ENCODE results near the gene SLC52A1.
"Not testable (repeated sequence)": the region's sequence is repeated elsewhere in the genome, so short reads cannot be mapped to it uniquely, and the experiment has no call there.

Gene SLC52A1

DNA sequence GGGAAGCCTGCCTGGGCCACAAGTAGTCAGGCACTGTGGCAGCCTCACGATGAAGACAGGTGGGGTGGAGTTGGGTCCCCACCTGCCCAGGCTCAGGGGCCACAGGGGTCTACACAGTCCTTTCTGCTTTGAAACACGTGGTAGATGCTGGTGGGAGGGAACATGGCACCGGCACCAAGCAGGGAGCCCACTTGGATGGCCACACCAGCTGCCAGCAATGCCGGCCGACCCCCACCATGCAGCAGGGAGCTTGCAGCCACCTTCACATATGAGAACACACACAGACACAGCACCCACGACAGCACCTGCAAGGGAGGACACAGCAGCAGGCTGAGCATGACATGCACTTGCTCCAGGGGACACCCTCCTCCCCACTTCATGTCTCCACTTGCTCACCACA lies 2.4 kb downstream of the SLC52A1 start:
- DNase-seq (ENCODE audit: insufficient read length, low spot score): no peak

DNA sequence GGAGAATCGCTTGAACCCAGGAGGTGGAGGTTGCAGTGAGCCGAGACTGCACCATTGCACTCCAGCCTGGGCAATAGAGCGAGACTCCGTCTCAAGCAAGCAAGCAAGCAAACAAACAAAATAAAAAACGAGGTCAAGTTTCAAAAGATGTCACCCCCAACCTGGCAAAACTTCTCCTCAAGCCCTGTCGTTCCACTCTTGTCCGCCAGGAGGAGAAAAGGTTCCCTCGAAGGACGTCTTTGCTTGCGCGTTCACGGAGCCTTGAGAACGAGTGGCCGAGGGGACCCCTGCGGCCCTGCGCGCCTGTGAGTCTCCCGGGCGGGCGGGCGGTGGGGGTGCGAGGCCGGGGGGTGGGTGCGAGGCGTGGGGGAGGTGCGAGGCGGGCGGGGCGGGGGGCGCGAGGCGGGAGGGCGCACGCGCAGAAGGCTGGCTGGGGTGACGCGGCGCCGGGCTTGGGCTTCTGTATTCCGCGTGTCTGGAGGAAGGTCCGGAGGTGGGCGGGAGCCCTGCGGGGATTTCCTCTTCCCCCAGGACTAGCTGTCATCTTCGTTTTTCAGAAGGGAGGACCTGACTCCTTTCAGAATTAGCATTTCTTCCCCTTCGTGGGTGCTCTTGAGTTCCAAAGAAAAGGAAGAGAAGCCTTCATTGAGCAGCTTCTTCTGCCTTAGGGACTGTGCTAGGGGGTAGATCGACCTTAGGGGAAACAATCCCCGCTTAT lies 3.7 kb downstream of the SLC52A1 start:
- DNase-seq (ENCODE audit: insufficient read length, low spot score): peak; percentile 88
- peak; percentile 98 for FAIRE-seq

More for the DNA sequence above, 2.4 kb downstream of the SLC52A1 start:
- no peak for FAIRE-seq

DNA sequence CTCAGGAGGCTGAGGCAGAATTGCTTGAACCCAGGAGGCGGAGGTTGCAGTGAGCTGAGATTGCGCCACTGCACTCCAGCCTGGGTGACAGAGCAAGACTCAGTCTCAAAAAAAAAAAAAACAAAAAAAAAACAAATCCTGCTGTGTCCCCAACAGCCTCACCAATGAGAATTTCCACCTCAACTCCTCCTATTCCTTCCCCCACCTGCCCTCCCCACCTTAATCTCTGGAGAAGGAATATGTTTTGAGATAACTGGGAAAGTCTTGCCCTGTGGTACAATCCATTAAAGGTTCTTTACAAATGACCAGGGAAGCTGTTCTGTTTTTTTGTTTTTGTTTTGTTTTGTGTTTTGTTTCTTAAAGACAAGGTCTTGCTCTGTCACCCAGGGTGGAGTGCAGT lies 5.1 kb downstream of the SLC52A1 start:
- peak; percentile 37 for FAIRE-seq

DNA sequence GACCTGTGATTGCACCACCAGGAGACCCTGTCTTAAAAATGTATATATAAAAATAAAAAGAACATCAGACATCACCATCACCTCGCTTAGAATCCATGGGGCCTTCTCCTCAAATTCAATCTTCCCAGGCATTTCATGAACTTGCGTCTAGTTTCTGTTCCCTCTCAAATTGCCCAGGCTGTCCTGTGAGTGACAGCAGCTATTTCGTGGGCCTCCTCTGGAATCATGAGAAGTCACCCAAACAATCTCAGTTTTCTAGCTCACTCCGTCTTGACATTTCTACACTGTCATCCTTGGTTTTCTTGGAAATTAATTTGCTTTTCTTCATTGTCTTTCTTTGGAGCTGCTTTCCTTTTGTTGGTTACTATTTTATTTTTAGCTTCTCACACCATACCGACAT lies 7.3 kb downstream of the SLC52A1 start:
- no peak for DNase-seq (ENCODE audit: insufficient read length, low spot score)
- no peak for FAIRE-seq

More for the DNA sequence above, 5.1 kb downstream of the SLC52A1 start:
- DNase-seq (ENCODE audit: insufficient read length, low spot score): not testable (repeated sequence)

DNA sequence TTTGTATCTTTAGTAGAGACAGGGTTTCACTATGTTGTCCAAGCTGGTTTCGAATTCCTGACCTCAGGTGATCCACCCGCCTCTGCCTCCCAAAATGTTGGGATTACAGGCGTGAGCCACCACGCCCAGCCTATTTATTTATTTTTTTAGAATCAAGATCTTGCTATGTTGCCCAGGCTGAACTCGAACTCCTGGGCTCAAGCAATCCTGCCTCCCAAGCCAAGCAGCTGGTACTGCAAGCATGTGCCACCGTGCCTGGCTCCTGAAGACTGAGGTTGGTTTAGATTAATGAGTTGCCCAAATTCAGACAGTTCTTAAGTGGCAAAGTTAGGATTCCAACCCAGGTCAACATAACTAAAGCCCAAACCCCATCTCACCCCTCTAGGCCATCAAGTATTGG lies 7.9 kb downstream of the SLC52A1 start:
- no peak for DNase-seq (ENCODE audit: insufficient read length, low spot score)
- no peak for FAIRE-seq

DNA sequence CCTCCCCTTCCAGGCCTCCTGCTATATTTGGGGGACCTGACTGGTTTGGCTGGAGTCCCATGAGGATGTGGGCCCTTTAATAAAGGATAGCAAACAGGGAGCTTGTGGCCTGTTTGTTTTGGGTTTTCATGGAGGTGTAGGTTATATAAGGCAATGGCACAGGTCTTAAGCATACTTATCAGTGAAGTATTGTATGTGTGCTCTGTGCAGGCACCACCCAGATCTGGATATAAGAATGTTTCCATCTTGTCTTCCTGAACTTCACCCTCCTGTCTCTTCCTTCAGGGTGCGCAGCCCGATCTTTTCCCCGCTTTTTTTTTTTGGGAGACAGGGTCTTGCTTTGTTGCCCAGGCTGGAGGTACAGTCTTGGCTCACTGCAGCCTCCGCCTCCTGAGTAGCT lies 10.6 kb downstream of the SLC52A1 start:
- FAIRE-seq (peak; percentile 26), DNase-seq (ENCODE audit: insufficient read length, low spot score) (no peak)

DNA sequence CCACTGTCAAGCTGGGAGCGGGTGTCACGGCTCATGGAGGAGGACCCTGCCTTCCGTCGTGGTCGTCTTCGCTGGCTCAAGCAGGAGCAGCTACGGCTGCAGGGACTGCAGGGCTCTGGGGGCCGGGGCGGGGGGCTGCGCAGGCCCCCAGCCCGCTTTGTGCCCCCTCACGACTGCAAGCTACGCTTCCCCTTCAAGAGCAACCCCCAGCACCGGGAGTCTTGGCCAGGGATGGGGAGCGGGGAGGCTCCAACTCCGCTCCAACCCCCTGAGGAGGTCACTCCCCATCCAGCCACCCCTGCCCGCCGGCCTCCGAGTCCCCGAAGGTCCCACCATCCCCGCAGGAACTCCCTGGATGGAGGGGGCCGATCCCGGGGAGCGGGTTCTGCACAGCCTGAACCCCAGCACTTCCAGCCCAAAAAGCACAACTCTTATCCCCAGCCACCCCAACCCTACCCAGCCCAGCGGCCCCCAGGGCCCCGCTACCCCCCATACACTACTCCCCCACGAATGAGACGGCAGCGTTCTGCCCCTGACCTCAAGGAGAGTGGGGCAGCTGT lies 11.6 kb downstream of the SLC52A1 start:
- DNase-seq (ENCODE audit: insufficient read length, low spot score): no peak
- no peak for FAIRE-seq

DNA sequence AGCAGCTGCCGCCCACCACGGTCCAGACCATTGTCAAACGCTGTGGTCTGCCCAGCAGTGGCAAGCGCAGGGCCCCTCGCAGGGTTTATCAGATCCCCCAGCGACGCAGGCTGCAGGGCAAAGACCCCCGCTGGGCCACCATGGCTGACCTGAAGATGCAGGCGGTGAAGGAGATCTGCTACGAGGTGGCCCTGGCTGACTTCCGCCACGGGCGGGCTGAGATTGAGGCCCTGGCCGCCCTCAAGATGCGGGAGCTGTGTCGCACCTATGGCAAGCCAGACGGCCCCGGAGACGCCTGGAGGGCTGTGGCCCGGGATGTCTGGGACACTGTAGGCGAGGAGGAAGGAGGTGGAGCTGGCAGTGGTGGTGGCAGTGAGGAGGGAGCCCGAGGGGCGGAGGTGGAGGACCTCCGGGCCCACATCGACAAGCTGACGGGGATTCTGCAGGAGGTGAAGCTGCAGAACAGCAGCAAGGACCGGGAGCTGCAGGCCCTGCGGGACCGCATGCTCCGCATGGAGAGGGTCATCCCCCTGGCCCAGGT lies 13.0 kb downstream of the SLC52A1 start:
- no peak for FAIRE-seq
- no peak for DNase-seq (ENCODE audit: insufficient read length, low spot score)

DNA sequence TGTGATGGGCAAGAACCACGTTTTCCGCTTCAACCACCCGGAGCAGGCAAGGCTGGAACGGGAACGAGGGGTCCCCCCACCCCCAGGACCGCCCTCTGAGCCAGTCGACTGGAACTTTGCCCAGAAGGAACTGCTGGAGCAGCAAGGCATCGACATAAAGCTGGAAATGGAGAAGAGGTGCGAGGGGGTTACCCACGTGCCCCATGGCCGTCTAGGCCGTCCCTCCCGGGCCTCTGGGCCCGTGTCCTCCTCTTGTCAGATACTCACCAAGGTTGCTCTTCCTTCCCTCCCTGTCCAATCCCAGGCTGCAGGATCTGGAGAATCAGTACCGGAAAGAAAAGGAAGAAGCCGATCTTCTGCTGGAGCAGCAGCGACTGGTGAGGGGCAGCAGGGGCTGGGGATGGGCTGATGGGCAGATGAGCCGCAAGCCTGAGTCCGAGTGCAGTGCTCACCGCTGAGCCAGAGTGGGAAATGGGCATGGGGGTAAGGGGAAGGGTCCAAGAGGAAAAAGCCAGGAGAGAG lies 14.7 kb downstream of the SLC52A1 start:
- DNase-seq (ENCODE audit: insufficient read length, low spot score): no peak
- no peak for FAIRE-seq

DNA sequence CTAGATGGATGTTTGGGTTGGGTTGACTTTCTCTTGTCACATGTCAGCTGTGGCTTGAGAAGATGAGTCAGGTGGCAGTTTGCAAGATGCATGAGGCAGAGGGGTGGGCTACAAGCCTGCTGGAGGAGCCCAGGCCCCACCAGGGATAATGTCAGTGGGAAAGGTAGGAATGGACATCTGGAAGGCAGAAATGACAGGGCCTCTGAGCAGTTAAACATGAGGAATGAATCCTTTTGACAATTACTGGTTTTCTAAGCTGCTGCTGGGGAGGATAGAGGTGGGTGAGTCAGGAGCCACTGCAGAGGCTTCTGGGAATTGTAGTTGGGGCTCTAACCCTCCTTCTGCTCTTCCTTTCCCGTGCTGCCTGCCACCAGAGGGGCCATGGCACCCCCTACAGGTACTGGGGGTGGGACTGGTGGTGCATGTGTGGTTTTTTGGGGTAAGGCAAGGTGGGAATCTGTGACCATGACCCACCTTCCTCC lies 15.7 kb downstream of the SLC52A1 start:
- FAIRE-seq (no peak), DNase-seq (ENCODE audit: insufficient read length, low spot score) (peak; percentile 46)

DNA sequence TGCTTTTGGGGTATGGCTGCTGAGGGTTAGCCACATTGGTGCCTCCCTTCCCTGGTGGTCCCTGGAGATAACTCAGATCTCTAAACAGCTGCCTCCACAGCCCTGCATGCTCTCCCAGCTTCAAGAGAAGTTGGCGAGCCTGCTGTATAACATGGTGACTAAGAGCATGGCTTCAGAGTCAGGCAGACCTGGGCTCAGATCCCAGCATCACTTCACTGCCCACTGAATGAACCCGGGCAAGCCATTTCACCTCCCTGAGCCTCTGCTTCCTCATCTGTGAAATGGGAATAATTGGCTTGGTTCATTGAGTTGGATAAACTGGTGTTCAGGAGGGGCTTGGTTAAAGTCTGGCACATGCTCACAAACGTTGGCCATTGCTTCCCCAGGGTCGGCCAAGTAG lies 20.9 kb downstream of the SLC52A1 start:
- no peak for FAIRE-seq
- DNase-seq (ENCODE audit: insufficient read length, low spot score): no peak

DNA sequence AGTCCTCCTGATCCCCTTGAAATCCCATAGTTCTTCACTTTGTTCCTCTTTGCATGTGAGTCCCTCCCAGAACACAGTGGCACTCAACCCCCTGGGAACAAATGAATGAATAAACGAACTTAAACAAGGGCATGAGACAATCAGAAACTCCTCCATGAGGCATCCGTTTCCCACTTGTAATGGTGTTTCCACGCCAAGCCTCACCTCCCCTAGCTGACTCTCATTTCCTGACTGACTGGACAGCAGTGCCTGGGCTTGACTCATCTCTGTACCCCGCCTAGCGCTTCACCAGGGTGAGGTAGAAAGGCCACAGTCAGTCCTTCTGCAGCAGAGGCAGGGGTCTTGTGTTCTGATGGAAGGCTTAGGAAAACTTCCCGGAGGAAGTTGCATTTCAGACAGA lies 23.3 kb downstream of the SLC52A1 start:
- FAIRE-seq (peak; percentile 80), DNase-seq (ENCODE audit: insufficient read length, low spot score) (no peak)

DNA sequence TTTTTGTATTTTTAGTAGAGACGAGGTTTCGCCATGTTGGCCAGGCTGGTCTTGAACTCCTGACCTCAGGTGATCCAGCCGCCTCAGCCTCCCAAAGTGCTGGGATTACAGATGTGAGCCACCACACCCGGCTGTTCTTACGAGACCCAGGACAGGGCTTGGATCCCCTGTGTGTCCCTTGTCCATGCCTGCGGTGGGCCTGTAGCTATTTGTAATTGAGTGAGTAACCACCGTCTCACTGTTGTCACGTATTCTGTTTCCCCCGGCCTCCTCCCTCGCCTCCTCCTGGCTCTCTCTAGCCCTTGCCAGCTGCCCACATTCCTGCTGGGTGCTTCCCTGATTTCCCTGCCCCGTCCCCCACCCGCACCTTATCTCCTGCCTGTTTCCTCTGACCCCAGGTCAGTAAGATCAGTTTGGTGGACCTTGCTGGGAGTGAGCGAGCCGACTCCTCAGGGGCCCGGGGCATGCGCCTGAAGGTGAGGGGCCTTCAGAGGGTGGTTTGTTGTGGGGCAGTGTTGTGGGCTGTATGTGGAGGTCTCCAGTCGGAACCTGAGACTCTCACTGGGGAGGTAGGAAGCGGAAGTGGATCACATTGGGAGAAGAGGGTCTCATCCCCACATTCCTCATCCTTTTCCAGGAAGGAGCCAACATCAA lies 31.9 kb downstream of the SLC52A1 start:
- DNase-seq (ENCODE audit: insufficient read length, low spot score): no peak
- FAIRE-seq: no peak

DNA sequence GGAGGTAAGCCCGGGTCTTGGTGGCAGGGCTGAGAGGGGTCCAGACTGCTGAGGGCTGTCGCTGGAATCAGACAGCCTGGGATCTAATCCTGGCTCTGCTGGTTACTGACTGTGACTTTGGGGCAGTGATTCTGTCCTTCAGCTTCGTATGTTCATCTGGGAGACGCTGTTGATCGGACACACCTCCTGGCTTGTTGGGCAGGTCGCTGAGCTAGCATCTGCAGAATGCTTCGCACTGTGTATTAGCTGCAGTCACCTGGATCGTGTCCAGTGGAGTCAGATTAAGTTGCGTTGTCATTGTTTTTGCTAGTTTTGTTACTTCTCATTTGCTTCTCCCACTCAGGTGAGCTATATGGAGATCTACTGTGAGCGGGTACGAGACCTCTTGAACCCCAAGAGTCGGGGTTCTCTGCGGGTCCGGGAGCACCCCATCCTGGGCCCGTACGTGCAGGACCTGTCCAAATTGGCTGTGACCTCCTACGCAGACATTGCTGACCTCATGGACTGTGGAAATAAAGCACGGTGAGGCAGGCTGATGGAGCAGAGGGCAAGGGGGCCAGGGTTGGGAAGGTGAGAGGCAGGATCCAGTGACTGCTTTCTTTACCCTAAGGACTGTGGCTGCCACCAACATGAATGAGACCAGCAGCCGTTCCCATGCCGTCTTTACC lies 33.0 kb downstream of the SLC52A1 start:
- FAIRE-seq (no peak), DNase-seq (ENCODE audit: insufficient read length, low spot score) (no peak)

DNA sequence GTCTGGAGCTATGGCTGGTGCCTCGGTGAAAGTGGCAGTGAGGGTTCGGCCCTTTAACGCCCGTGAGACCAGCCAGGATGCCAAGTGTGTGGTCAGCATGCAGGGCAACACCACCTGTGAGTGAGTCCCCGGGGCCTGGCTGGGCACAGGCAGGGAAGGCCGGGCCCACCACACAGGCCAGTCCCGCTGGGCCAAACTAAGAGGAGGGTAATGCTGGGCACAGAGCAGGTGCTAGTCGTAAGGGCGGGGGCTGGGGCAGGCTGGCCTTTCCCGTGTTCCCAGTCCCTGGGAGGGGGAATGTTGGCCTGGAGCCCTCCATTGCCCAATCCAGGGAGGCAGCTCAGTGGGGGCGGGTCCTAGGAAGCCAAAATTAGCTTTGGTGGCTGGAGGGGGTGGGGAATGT lies 35.0 kb downstream of the SLC52A1 start:
- DNase-seq (ENCODE audit: insufficient read length, low spot score) (no peak), FAIRE-seq (no peak)

DNA sequence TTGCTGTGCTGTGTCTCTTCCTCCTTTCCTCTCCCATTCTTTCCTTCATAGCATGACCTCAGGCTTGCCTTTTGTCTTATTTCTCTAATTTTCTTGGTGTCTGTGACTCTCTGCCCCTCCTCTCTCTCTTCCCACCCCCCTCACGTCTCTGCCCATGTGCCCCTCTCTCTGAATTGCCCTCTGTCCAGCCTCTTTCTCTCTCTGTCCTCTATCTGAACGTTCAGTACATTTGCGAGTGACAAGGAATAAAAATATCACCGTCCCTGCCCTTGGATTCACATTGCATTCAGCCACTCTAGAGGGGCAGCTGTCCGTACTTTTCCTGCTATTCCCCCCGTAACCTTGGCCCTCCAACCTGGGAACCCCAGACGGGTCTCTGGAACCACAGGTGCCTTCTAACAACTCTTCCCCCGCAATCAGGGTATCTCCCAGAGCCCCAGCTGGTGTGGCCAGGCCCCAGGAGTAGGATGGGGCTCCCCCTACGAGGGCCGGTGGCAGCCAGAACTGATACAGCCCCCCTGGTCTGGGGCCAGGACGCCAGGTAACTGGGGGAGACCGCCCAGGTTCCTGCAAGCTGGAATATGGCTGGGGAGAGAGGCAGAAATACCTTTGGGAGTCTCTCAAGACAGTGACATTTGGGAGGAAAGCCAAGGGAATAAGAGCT lies 35.7 kb downstream of the SLC52A1 start:
- no peak for FAIRE-seq
- DNase-seq (ENCODE audit: insufficient read length, low spot score): no peak

DNA sequence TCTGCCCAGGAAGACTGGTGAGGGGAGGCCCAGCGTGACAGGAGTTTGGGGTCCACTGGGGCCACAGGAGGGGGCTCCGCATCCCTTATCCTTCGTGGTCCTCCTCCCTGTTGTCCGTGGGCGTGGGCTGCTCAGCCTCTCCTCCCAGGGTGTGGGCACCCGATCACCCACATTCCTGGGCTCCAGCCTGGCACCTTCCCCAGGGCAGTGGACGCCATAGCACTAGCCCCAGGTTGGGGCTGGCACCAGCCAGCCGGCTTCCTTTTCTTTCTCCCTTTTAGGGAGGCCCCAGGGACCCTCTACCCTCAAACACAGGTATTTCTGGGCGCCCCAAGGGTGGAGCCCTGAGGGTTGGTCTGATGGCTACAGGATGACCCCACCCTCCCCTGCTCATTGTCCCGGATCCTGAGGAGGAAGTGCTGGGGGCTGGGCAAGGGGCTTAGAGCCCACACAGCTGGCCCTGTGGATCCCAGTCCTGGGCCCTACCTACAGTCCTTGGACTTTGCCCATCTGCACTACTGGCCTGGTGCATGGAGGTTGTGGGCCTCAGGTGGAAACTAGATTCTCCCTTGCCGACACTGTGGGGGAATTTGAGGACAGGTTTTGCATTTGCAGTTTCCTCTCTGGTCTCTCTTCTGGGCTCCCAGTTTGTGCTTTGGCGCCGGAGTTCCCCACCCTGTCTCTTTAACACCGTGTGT lies 36.3 kb downstream of the SLC52A1 start:
- no peak for DNase-seq (ENCODE audit: insufficient read length, low spot score)
- FAIRE-seq: peak; percentile 91

DNA sequence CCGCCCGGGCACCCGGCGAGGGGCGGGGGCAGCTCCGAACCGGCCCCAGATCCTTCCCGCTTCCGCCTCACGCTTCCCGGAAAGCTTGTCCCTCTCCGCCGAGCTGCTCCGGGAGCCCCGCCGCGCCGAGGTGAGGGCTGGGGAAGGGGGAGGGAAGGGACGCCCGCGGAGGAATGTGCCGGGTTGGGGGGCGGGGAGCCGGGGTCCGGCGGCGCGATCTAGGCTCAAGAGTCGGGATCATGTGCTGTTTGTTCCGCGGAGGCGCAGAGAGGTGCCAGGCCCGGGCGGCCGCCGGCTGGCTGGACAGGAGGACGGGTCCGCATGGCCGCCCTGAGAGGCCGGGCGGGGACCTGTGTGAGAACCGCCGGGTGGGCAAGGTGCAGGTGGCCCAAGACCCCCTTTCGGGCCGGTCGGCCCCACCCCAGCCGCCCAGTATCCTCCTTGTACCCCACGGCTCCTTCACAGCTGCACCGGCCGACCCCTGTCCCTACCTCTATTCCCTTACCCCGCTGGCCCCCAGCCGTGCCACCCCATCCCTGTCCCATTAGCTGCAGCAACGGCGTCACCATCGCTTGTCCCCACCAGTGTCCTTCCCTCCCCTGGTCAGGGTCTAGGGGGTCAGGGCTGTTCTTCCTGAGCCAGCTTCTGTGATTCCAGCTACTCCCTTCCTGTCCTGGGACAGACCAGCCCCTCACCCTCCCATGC lies 37.0 kb downstream of the SLC52A1 start:
- DNase-seq (ENCODE audit: insufficient read length, low spot score) (peak; percentile 44), FAIRE-seq (no peak)

All from GM19239 (cell line).